HG02642 (cell line): ENCODE results near the gene ANGPTL4.
"Not testable (repeated sequence)": the region's sequence is repeated elsewhere in the genome, so short reads cannot be mapped to it uniquely, and the experiment has no call there.

ENCODE experiments used
- ATAC-seq: cut with Tn5 transposase; IDR thresholded peaks from one replicate; pipeline ENCODE4 v1.9.1; 2021; ENCODE audit warnings: mild to moderate bottlenecking; ENCODE audit not compliant: unreplicated experiment, poor library complexity

The ANGPTL4 gene

DNA sequence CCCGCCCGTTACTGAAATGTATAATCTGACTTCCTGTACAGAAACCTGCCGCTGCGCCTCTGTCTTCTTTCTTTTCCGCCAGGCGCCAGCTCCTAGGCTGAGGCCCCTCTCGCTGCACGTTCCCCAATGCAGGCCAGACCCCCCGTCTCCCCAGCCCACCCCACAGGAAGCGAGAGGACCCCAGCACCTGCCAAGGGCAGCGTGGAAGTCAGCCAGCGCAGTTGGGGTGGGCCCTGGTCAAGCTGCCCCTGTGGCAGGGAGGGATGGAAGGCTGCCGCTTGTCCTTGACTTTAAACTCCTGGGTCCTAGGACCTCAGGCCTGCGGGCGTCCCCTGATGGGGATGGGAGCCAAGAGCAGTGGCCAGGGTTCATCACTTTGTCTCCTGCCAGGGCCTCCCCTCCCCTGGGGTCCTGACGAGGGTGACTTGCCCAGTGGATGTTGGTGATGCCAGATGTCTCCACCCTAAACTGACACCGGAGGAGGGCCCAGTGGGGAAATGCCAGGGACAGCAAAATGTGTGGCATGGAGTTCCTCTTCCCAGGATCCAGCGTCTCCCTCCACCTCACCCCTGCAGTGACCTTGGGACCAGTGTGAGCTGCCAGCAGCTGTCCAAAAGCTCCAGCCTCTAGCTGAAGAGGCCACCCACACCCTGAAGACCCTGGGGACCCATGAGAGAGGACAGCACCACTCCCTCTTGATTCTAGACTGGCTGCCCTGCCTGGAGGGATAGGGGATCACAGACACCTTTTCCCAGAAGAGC is 40.6 kb downstream of the ANGPTL4 start:
- no peak for ATAC-seq

- ATAC-seq, result not testable (repeated sequence)
Measured at GRCh38 chr19:8410718-8411117, 46.8 kb downstream of the ANGPTL4 start.

DNA sequence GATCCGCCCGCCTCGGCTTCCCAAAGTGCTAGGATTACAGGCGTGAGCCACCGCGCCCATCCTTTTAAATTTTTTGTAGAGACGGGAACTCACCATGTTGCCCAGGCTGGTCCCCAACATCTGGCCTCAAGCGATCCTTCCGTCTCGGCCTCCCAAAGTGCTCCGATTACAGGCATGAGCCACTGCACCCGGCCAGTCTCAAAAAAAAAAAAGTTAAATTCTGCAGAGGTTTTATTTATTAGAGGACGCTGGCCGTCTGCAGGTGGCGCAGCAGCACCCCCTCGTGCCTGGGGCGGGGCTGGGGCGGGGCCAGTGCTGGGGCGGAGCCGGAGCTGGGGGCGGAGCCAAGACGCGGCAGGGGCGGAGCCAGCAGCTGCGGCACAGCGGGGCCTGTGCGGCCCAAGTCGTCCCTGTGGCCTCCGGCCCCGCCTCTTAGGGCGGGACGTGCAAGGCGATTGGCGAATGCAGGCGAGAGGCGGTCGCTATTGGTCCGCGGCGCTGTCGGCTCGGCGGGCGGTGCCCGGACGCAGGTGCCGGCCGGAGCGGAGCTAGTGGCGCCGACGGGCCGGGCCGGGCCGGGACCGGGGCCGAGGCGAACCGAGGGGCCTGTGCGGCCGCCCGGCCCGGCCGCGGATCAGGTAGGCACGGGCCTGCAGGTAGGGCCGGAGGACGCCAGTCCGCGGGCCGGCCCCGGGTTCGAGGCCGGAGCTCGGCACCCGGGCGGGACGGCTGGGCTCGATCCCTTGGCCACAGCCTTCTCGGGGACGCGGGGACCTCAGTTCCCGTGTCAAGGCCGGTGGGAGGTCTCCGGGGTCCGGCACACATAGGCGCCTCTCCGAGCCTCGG is 49.1 kb downstream of the ANGPTL4 start, which contains the start of gene MARCHF2:
MARCHF2 (plus strand) TSS at position 523 of the 846 bp plus-strand sequence. CDS start 8,536 bp downstream, outside the sequence.
- peak; percentile 100 for ATAC-seq

GRCh38 chr19:8413629-8413995 is 49.7 kb downstream of the ANGPTL4 start:
- ATAC-seq, result no peak

DNA sequence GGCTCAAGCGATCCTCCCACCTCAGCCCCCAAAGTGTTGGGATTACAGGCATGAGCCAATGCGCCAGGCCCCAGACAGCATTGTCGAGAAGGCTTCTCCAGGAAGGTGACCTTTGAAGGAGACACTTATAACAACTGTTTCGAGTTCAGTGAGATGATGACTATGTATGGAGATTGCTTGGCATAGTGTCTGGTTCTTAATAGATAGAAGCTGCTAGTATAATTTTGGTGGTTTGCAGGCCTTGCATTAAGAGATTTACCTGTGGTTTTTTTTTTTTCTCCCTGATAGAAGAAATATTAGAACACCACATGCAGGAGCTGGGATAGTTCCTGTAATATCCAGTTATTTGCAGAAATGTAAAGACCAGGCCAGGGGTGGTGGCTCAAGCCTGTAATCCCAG is 52.8 kb downstream of the ANGPTL4 start:
- ATAC-seq, result no peak

DNA sequence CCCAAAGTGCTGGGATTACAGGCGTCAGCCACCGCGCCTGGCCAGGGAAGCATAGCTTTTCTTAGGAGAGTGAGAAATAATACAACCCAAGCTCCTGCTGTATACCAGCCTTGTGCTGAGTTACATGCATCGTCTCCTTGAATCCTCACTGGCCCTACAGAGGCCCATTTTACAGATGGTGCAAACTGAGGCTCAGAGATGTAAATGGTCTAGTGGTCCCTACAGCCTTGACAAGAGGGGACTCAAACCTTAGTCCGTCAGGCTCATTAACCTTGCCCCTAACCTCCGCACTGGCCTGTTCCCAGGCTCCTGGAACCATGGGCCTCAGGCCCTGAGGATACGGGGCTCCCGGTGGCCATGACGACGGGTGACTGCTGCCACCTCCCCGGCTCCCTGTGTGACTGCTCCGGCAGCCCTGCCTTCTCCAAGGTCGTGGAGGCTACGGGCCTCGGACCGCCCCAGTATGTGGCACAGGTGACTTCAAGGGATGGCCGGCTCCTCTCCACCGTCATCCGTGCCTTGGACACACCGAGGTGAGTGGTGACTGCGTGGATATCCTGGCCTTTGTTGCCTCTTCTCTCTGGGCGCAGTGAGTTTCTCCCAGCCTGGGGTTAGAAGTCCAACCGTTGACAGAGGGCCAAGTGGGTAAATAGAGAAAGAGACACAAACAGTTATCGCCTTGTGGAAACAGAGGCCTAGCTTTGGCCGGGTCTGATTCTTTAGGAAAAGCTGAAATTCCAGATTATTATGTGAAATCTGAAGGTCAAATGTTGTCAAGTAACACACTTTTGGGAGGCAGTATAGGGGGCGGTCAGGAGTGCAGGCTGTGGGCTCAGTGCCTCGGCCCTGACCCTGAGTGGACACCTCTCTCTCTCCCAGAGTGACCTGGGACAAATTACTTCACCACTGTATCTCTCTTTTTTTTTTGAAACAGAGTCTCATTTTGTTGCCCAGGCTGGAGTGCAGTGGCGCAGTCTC is 57.8 kb downstream of the ANGPTL4 start:
- ATAC-seq, result no peak

- ATAC-seq, result no peak
Measured at GRCh38 chr19:8423817-8424223, 59.9 kb downstream of the ANGPTL4 start.
